ENCODE data around the gene CPT1C. TPM values are rescaled to one million over a fixed set of nuclear protein-coding genes. Genes with fewer than 3 reads are reported as not detected.

CPT1C gene
- total RNA-seq, 1 donor from 2014 or later = 60.9 TPM

DNA sequence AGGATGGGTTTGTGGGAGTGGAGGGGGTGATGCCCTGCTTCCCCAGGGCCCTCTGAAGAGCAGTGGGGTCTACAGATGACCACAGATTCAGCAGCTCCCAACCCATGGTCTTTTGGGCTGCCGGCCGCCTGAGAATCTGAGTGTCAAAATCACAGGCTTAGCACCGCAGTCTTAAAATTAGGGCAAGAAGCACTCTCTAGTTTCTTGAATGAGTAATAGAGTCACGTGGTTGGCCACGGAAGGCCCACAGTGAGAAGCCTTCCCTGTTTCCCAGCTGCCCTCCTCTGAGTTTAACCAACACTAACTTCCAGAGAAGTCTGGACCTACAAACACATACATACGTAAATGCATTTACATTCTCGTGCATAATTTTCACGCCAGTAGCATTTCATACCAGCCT is 8.6 kb upstream of the CPT1C start:
- TF ChIP-seq, protein P1, sequence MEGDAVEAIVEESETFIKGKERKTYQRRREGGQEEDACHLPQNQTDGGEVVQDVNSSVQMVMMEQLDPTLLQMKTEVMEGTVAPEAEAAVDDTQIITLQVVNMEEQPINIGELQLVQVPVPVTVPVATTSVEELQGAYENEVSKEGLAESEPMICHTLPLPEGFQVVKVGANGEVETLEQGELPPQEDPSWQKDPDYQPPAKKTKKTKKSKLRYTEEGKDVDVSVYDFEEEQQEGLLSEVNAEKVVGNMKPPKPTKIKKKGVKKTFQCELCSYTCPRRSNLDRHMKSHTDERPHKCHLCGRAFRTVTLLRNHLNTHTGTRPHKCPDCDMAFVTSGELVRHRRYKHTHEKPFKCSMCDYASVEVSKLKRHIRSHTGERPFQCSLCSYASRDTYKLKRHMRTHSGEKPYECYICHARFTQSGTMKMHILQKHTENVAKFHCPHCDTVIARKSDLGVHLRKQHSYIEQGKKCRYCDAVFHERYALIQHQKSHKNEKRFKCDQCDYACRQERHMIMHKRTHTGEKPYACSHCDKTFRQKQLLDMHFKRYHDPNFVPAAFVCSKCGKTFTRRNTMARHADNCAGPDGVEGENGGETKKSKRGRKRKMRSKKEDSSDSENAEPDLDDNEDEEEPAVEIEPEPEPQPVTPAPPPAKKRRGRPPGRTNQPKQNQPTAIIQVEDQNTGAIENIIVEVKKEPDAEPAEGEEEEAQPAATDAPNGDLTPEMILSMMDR (IDR thresholded peaks at IDR 0.05; ENCODE audit: unreplicated experiment) = no peak
- H3K36me3 Mint-ChIP-seq = peaks cover 17% of the 10 kb centered on the region
- peaks cover 22% of the 10 kb centered on the region for H3K4me1 Mint-ChIP-seq
- no peaks in the 10 kb centered on the region for H3K27me3 Mint-ChIP-seq (ENCODE audit: low read depth)
- no peak for DNase-seq (ENCODE audit: low spot score in 2 of 2, unreplicated experiment in 2 of 2)
- no peak overlapping the region for H3K4me3 Mint-ChIP-seq
- H3K9me3 Mint-ChIP-seq = no peaks in the 10 kb centered on the region
- no peak overlapping the region for H3K27ac Mint-ChIP-seq

DNA sequence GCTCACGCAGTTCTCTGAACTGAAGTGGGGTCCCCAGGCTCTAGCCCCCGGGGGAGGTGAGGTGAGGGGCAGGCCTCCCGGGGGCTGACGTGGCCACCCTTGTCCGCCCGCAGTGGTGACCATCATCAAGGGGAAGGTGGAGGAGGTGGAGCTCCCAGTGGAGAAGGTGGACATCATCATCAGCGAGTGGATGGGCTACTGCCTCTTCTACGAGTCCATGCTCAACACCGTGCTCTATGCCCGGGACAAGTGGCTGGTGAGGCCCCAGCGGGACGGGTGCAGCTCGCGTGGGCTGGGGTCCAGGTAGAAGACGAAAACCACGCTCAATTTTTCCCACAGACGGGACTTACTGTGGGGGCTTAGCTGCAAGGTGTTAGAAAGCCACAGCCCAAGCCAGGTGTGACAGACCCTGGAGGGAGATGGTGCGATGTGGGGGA is 7.1 kb upstream of the CPT1C start:
- H3K27ac Mint-ChIP-seq = no peak overlapping the region
- no peaks in the 10 kb centered on the region for H3K27me3 Mint-ChIP-seq (ENCODE audit: low read depth)
- H3K4me3 Mint-ChIP-seq = no peak overlapping the region
- H3K4me1 Mint-ChIP-seq = peaks cover 14% of the 10 kb centered on the region
- TF ChIP-seq, protein P1 (IDR thresholded peaks at IDR 0.05; ENCODE audit: unreplicated experiment) = no peak
- DNase-seq (ENCODE audit: low spot score in 2 of 2, unreplicated experiment in 2 of 2) = no peak
- peaks cover 22% of the 10 kb centered on the region for H3K36me3 Mint-ChIP-seq
- no peaks in the 10 kb centered on the region for H3K9me3 Mint-ChIP-seq

DNA sequence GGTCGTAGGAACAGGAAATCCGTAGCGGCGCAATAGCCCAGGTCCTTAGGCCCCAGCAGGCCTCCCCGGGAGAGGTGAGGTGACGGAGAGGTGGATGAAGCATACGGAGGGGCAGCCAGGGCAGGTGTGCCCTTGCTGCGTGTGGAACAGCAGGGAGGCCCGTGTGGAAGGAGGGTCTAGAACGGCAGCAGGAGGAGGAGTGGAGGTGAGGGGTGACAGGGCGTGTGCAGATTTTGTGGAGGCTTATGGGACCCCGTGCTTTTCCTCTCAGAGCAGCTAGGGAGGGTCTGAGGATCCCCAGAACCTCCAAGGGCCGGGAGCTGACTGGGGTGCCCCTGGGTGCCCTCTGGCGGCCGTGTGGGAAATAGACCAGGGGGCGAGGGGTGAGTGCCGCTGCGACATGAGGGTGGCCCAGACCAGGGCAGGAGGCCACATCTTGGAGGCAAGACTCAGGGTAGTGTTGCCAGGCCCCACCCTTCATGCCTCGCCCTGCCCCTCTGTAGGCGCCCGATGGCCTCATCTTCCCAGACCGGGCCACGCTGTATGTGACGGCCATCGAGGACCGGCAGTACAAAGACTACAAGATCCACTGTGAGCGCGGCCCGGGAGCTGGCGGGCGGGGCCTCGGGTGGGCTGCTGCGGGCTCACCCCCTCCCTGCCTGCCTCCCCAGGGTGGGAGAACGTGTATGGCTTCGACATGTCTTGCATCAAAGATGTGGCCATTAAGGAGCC is 6.5 kb upstream of the CPT1C start:
- H3K36me3 Mint-ChIP-seq = peaks cover 22% of the 10 kb centered on the region
- H3K4me1 Mint-ChIP-seq = peaks cover 17% of the 10 kb centered on the region
- H3K27ac Mint-ChIP-seq = no peak overlapping the region

DNA sequence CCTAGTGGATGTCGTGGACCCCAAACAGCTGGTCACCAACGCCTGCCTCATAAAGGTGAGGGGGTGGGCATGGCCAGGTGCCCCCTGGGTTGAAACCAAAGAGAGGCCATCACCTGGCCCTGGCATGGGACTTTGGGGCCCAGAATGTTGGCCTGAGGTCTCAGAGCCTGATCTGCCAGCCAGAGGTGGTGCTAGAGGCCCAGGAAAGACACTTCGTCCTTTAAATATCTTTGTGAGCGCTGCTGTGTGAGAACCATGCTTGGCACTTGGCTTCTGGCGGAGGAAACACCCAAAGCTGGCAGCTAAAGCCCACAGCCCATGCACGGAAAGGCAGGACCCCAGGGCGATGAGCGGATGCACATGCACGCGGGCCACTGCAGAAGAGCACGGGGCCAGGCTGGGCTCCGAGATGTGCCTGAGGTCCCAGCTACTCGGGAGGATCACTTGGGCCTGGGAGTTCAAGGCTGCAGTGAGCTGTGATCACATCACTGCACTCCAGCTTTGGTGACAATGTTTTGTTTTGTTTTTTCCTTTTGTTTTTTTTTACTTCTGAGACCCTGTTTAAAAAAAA is 5.8 kb upstream of the CPT1C start:
- H3K27me3 Mint-ChIP-seq (ENCODE audit: low read depth) = peaks cover 4% of the 10 kb centered on the region
- H3K9me3 Mint-ChIP-seq = no peaks in the 10 kb centered on the region
- DNase-seq (ENCODE audit: low spot score in 2 of 2, unreplicated experiment in 2 of 2) = no peak
- H3K4me3 Mint-ChIP-seq = no peak overlapping the region
- peaks cover 16% of the 10 kb centered on the region for H3K4me1 Mint-ChIP-seq
- TF ChIP-seq, protein P1 (IDR thresholded peaks at IDR 0.05; ENCODE audit: unreplicated experiment) = no peak
- peaks cover 22% of the 10 kb centered on the region for H3K36me3 Mint-ChIP-seq
- H3K27ac Mint-ChIP-seq = no peak overlapping the region

More for the DNA sequence above, 6.5 kb upstream of the CPT1C start:
- Mint-ChIP-seq H3K9me3 (no peaks in the 10 kb centered on the region), H3K4me3 (no peak overlapping the region), H3K27me3 (ENCODE audit: low read depth) (no peaks in the 10 kb centered on the region)
- DNase-seq (ENCODE audit: low spot score in 2 of 2, unreplicated experiment in 2 of 2) = no peak
- TF ChIP-seq, protein P1 (IDR thresholded peaks at IDR 0.05; ENCODE audit: unreplicated experiment) = peak; percentile 25

DNA sequence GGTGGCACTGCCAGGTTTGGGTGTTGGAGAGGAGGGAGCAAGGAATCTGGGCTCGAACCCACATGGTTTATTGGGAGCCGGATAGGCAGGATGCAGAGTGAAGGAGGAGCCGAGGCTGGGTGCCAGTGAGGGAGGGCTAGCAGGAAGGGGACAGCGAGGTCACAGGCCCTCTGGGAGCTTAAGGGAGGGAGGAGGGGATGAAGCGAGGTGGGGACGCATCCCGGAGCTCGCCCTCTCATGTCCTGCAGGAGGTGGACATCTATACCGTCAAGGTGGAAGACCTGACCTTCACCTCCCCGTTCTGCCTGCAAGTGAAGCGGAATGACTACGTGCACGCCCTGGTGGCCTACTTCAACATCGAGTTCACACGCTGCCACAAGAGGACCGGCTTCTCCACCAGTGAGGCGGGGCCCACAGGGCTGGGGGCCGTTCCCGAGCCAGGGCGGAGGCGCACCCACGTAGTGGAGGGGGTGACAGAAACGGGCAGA is 5.0 kb upstream of the CPT1C start:
- TF ChIP-seq, protein P1 (IDR thresholded peaks at IDR 0.05; ENCODE audit: unreplicated experiment) = no peak
- Mint-ChIP-seq H3K9me3 (no peaks in the 10 kb centered on the region), H3K36me3 (peaks cover 21% of the 10 kb centered on the region), H3K27me3 (ENCODE audit: low read depth) (peaks cover 6% of the 10 kb centered on the region), H3K27ac (no peak overlapping the region), H3K4me3 (no peak overlapping the region), H3K4me1 (peaks cover 14% of the 10 kb centered on the region)
- no peak for DNase-seq (ENCODE audit: low spot score in 2 of 2, unreplicated experiment in 2 of 2)
